CD14-positive monocyte (primary cell): Measurements from ENCODE around the gene DNPEP. TPM values are rescaled to one million over a fixed set of nuclear protein-coding genes. Genes with fewer than 3 reads are reported as not detected.

Source experiments
- DNase-seq, 3 donors: peaks; one replicate each; pipeline ENCODE4 v3.0.0-alpha.2; 2011 to 2022
- H2AFZ ChIP-seq: 2 replicates; pipeline ENCODE4 v1.6.0; 2012; ENCODE audit warnings: mild to moderate bottlenecking, low read depth, low read length, inconsistent platforms; ENCODE audit not compliant: insufficient read depth, poor library complexity, severe bottlenecking
- H3K27ac ChIP-seq, 2 donors: 1 replicate in 1 of 2; 2 replicates in 1 of 2; pipeline ENCODE4 v1.5.1; 2012 to 2013; ENCODE audit warnings: low read length in 2 of 2, control low read depth in 1 of 2, inconsistent platforms in 1 of 2, low read depth in 1 of 2, mild to moderate bottlenecking in 1 of 2
- H3K27me3 ChIP-seq, 2 donors: one replicate each; pipeline versions ENCODE4 v1.6.0 to v1.6.1; 2011 to 2013; ENCODE audit warnings: low read length in 2 of 2; ENCODE audit not compliant: control insufficient read depth in 2 of 2, insufficient read depth in 2 of 2
- H3K36me3 ChIP-seq, 2 donors: replicated peaks in 1 of 2; 1 replicate in 1 of 2; 2 replicates in 1 of 2; pipeline versions ENCODE4 v1.5.1 to v1.6.1; 2012 to 2013; ENCODE audit warnings: low read length in 2 of 2, control low read depth in 1 of 2, inconsistent platforms in 1 of 2, mild to moderate bottlenecking in 1 of 2; ENCODE audit not compliant: insufficient read depth in 2 of 2, control insufficient read depth in 1 of 2
- H3K4me1 ChIP-seq, 2 donors: 1 replicate in 1 of 2; 2 replicates in 1 of 2; pipeline versions ENCODE4 v1.5.1 to v1.6.1; 2012 to 2013; ENCODE audit warnings: low read length in 2 of 2, control low read depth in 1 of 2, inconsistent platforms in 1 of 2, mild to moderate bottlenecking in 1 of 2, moderate library complexity in 1 of 2; ENCODE audit not compliant: insufficient read depth in 2 of 2, control insufficient read depth in 1 of 2
- H3K4me2 ChIP-seq: replicated peaks from 2 replicates; pipeline ENCODE3; 2012; ENCODE audit warnings: low read length, moderate library complexity, mild to moderate bottlenecking; ENCODE audit not compliant: poor library complexity, severe bottlenecking; ENCODE audit errors: extremely low read depth
- H3K4me3 ChIP-seq, 3 experiments: fragments of 200-600 bp in 1 of 3; sonication (generic) in 1 of 3; replicated peaks in 1 of 3; 1 replicate in 2 of 3; 2 replicates in 1 of 3; pipeline ENCODE4 v1.5.1; 2011 to 2013; ENCODE audit warnings: low read length in 3 of 3, mild to moderate bottlenecking in 3 of 3, control low read depth in 2 of 3, low read depth in 2 of 3, inconsistent platforms in 1 of 3, moderate library complexity in 1 of 3
- H3K79me2 ChIP-seq: 2 replicates; pipeline ENCODE4 v1.6.0; 2012; ENCODE audit warnings: mild to moderate bottlenecking, control low read depth, inconsistent platforms, low read length, moderate library complexity; ENCODE audit not compliant: insufficient read depth
- H3K9ac ChIP-seq: 2 replicates; pipeline ENCODE4 v1.6.0; 2017; ENCODE audit warnings: low read length, mild to moderate bottlenecking; ENCODE audit not compliant: insufficient read depth, poor library complexity, severe bottlenecking
- H3K9me3 ChIP-seq, 2 donors: replicated peaks in 1 of 2; 1 replicate in 1 of 2; 2 replicates in 1 of 2; pipeline versions ENCODE4 v1.5.1 to v1.6.1; 2012 to 2013; ENCODE audit warnings: low read length in 2 of 2, control low read depth in 1 of 2; ENCODE audit not compliant: control insufficient read depth in 1 of 2, insufficient read depth in 1 of 2
- H4K20me1 ChIP-seq: 2 replicates; pipeline ENCODE4 v1.6.0; 2012; ENCODE audit warnings: mild to moderate bottlenecking, low read length, control low read depth, moderate library complexity; ENCODE audit not compliant: insufficient read depth
- H3K27ac Mint-ChIP-seq, 7 donors: one replicate each; pipeline ENCODE4 v1.8.0; 2020; ENCODE audit warnings: mild to moderate bottlenecking in 7 of 7, mixed read lengths in 7 of 7, moderate library complexity in 6 of 7, inconsistent platforms in 2 of 7
- H3K27me3 Mint-ChIP-seq, 3 donors: one replicate each; pipeline ENCODE4 v1.8.0; 2021 to 2022; ENCODE audit warnings: low read depth in 3 of 3, mild to moderate bottlenecking in 3 of 3, mixed read lengths in 3 of 3, moderate library complexity in 3 of 3, inconsistent platforms in 1 of 3
- H3K36me3 Mint-ChIP-seq, 2 donors: one replicate each; pipeline ENCODE4 v1.8.0; 2020; ENCODE audit warnings: mixed read lengths in 2 of 2, inconsistent platforms in 1 of 2, mild to moderate bottlenecking in 1 of 2
- H3K4me1 Mint-ChIP-seq: one replicate; pipeline ENCODE4 v1.8.0; 2020; ENCODE audit warnings: mild to moderate bottlenecking, mixed read lengths
- H3K4me3 Mint-ChIP-seq, 2 donors: one replicate each; pipeline ENCODE4 v1.8.0; 2020; ENCODE audit warnings: mild to moderate bottlenecking in 2 of 2, mixed read lengths in 2 of 2, moderate library complexity in 1 of 2
- H3K9me3 Mint-ChIP-seq, 7 donors: one replicate each; pipeline ENCODE4 v1.8.0; 2020 to 2022; ENCODE audit warnings: mixed read lengths in 7 of 7, mild to moderate bottlenecking in 6 of 7, moderate library complexity in 6 of 7, inconsistent platforms in 2 of 7
- CTCF ChIP-seq: fragments of 200-600 bp; IDR thresholded peaks from one replicate; pipeline ENCODE4 v1.8.0; 2022; ENCODE audit warnings: antibody characterized with exemption, mild to moderate bottlenecking
- WGBS: methylation state at CpG from one replicate; pipeline ENCODE4 v1.1.5; 2013; ENCODE audit warnings: missing lambda C conversion rate; ENCODE audit not compliant: insufficient coverage; 5-methylcytosine and 5-hydroxymethylcytosine counted together
- intact Hi-C, 2 donors: fragments of 100-400 bp; cut with micrococcal nuclease; formaldehyde crosslinking; loops; one replicate each; pipeline versions ENCODE4 v1.15.0 to v1.15.1; 2023
- polyA plus RNA-seq, 3 donors: library from polyadenylated mRNA; depleted of rRNA in 1 of 3; unstranded in 2 of 3; stranded (reverse) in 1 of 3; fragments of 300-500 nt in 2 of 3; fragments of >200 nt in 1 of 3; fragmentation: Illumina TruSeq in 2 of 3; gene quantifications; 1 replicate in 2 of 3; 2 replicates in 1 of 3; pipeline ENCODE4 v1.2.3, GENCODE V29; 2012 to 2021

DNPEP gene
- polyA plus RNA-seq, 3 donors, result 51.6 to 83.1 (median 60.6) TPM

GRCh38 chr2:219406861-219407230, 19.1 kb upstream of the DNPEP start:
- Histone ChIP-seq H3K27me3 (no peaks in the 10 kb centered on the region), H3K4me1 (peaks cover 10 to 11% of the 10 kb centered on the region in 2 donors), H3K4me3 (no peak overlapping the region), H3K36me3 (no peaks in the 10 kb centered on the region), H3K9me3 (peaks cover 0 to 5% of the 10 kb centered on the region in 2 donors), H4K20me1 (no peaks in the 10 kb centered on the region), H3K4me2 (no peak overlapping the region), H3K9ac (no peak overlapping the region), H3K79me2 (no peaks in the 10 kb centered on the region), H2AFZ (no peak overlapping the region), H3K27ac (no peak overlapping the region)
- Mint-ChIP-seq H3K27ac (no peak overlapping the region), H3K9me3 (peaks cover 0 to 12% (median 7%) of the 10 kb centered on the region in 7 donors), H3K4me3 (no peak overlapping the region), H3K4me1 (peaks cover 10% of the 10 kb centered on the region), H3K27me3 (peaks cover 14 to 33% (median 23%) of the 10 kb centered on the region in 3 donors), H3K36me3 (no peaks in the 10 kb centered on the region)
- DNase-seq, result no peak
- intact Hi-C loops, result no loop called here
- WGBS, result 67% methylated on average over 1 of the region's 3 CpGs
- no peak for TF ChIP-seq CTCF

GRCh38 chr2:219405958-219406860, 18.5 kb upstream of the DNPEP start:
- Mint-ChIP-seq H3K4me3 (no peak overlapping the region), H3K27me3 (peaks cover 14 to 29% (median 16%) of the 10 kb centered on the region in 3 donors), H3K9me3 (peaks cover 0 to 5% (median under 1%) of the 10 kb centered on the region in 7 donors), H3K27ac (no peak overlapping the region), H3K36me3 (no peaks in the 10 kb centered on the region), H3K4me1 (peaks cover 16% of the 10 kb centered on the region)
- Histone ChIP-seq H3K4me1 (peaks cover 16 to 18% of the 10 kb centered on the region in 2 donors), H3K36me3 (no peaks in the 10 kb centered on the region), H3K27ac (no peak overlapping the region), H3K4me2 (no peak overlapping the region), H3K9ac (no peak overlapping the region), H2AFZ (no peak overlapping the region), H3K9me3 (no peaks in the 10 kb centered on the region), H3K79me2 (no peaks in the 10 kb centered on the region), H4K20me1 (no peaks in the 10 kb centered on the region), H3K27me3 (no peaks in the 10 kb centered on the region), H3K4me3 (no peak overlapping the region)
- intact Hi-C loops, result no loop called here
- no peak for DNase-seq
- no peak for TF ChIP-seq CTCF
- 94% methylated on average over 3 of the region's 7 CpGs for WGBS
